ENCODE data around the gene BTBD16. TPM values are rescaled to one million over a fixed set of nuclear protein-coding genes. Genes with fewer than 3 reads are reported as not detected.

Gene BTBD16
- total RNA-seq, 1 experiment from 2014 or later, result not detected

DNA sequence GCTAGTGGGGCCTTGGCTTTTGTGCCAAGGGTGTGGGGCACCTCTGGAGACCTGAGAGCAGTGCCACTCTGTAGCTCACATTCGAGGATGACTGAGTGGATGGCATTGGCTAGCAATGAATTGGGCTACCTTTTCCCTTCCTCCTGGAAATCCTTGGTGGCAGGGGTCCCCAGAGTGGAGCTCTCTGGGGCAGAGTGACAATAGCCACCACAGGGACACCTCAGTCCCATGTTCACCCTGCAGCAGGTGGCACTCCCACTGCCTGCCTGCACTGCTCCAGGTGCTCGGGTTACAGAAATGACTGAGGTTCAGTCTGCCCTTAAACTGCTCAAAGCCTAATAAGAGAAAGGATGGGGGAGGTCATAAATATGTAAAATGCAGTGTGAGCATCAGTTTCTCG, 17.8 kb downstream of the BTBD16 start:
- H3K4me1 Mint-ChIP-seq, result peaks cover 17% of the 10 kb centered on the region in 2 experiments
- H3K23ac ChIP-seq (ENCODE audit: insufficient read length, low read depth, low read length), result no peak overlapping the region
- no peak overlapping the region for H3K4me2 ChIP-seq (ENCODE audit: insufficient read depth, insufficient read length, low read length)
- no peaks in the 10 kb centered on the region for H3K79me2 ChIP-seq (ENCODE audit: insufficient read depth, low read length)
- no peaks in the 10 kb centered on the region for H3K27me3 ChIP-seq (ENCODE audit: insufficient read depth, low read length)
- no peaks in the 10 kb centered on the region for H3K79me1 ChIP-seq (ENCODE audit: insufficient read depth, low read depth, low read length, poor library complexity, severe bottlenecking)
- H3K23me2 ChIP-seq (ENCODE audit: insufficient read length, low read depth, low read length, poor library complexity, severe bottlenecking), result no peaks in the 10 kb centered on the region
- H3K18ac ChIP-seq (ENCODE audit: insufficient read length, low read depth, low read length), result no peak overlapping the region
- no peak overlapping the region for H3T11ph ChIP-seq (ENCODE audit: low read length)
- WGBS (ENCODE audit: extremely low coverage, insufficient read length, low lambda C conversion rate), result no CpG with 5 or more reads among the region's 3 CpGs
- H2BK12ac ChIP-seq (ENCODE audit: insufficient read length, low read depth, low read length), result no peak overlapping the region
- no peak overlapping the region for H2BK20ac ChIP-seq (ENCODE audit: low read depth, low read length, poor library complexity, severe bottlenecking)
- no peaks in the 10 kb centered on the region for H3K9me3 ChIP-seq (ENCODE audit: control insufficient read depth, low read depth, low read length)
- no peak overlapping the region for H3K9ac ChIP-seq (ENCODE audit: extremely low read depth, insufficient read length, low read length)
- no peak overlapping the region for H2BK5ac ChIP-seq (ENCODE audit: insufficient read length, low read length)
- no peak overlapping the region for H2AK5ac ChIP-seq (ENCODE audit: insufficient read length, low read length)
- no peak for DNase-seq
- no peak overlapping the region for H3K4ac ChIP-seq (ENCODE audit: low read depth, low read length)
- H3K27ac ChIP-seq (ENCODE audit: insufficient read length, low read depth, low read length), result no peak overlapping the region
- no peak overlapping the region for H3K4me3 Mint-ChIP-seq
- H4K5ac ChIP-seq (ENCODE audit: insufficient read length, low read depth, low read length), result no peak overlapping the region
- peaks cover 1% of the 10 kb centered on the region for H3K27me3 Mint-ChIP-seq (ENCODE audit: low read depth)
- TF ChIP-seq, protein P1, sequence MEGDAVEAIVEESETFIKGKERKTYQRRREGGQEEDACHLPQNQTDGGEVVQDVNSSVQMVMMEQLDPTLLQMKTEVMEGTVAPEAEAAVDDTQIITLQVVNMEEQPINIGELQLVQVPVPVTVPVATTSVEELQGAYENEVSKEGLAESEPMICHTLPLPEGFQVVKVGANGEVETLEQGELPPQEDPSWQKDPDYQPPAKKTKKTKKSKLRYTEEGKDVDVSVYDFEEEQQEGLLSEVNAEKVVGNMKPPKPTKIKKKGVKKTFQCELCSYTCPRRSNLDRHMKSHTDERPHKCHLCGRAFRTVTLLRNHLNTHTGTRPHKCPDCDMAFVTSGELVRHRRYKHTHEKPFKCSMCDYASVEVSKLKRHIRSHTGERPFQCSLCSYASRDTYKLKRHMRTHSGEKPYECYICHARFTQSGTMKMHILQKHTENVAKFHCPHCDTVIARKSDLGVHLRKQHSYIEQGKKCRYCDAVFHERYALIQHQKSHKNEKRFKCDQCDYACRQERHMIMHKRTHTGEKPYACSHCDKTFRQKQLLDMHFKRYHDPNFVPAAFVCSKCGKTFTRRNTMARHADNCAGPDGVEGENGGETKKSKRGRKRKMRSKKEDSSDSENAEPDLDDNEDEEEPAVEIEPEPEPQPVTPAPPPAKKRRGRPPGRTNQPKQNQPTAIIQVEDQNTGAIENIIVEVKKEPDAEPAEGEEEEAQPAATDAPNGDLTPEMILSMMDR (conservative IDR thresholded peaks at IDR 0.05), result no peak
- no peak overlapping the region for H2BK120ac ChIP-seq (ENCODE audit: low read depth, low read length, poor library complexity, severe bottlenecking)
- no peak overlapping the region for H4K91ac ChIP-seq (ENCODE audit: insufficient read length, low read depth, low read length)
- H3K4me1 ChIP-seq (ENCODE audit: insufficient read depth, low read length), result no peaks in the 10 kb centered on the region
- H3K36me3 Mint-ChIP-seq (ENCODE audit: insufficient read depth in 1 of 3, low read depth in 3 of 3), result no peaks in the 10 kb centered on the region; a peak in 1 of 7 replicates
- H3K27ac Mint-ChIP-seq, result no peak overlapping the region
- no peak overlapping the region for H3K56ac ChIP-seq (ENCODE audit: insufficient read length, low read depth, low read length)
- H4K20me1 ChIP-seq (ENCODE audit: control insufficient read depth, insufficient read depth, insufficient read length), result no peaks in the 10 kb centered on the region
- no peak overlapping the region for H2AFZ ChIP-seq (ENCODE audit: low read length)
- no peak overlapping the region for H4K8ac ChIP-seq (replicated peaks; ENCODE audit: insufficient read length, low read depth, low read length)
- H3K9me3 Mint-ChIP-seq, result no peaks in the 10 kb centered on the region
- no peak overlapping the region; the same call in 1 of the 2 replicates for H3K14ac ChIP-seq (ENCODE audit: insufficient read depth, low read length)
- no peak overlapping the region; the same call in 1 of the 2 replicates for H2BK15ac ChIP-seq (ENCODE audit: low read depth, low read length)
